Breast epithelium (tissue), 4 donors: ENCODE measurements around the gene ASAH2. TPM values are rescaled to one million over a fixed set of nuclear protein-coding genes. Genes with fewer than 3 reads are reported as not detected.
"Not testable (repeated sequence)": the region's sequence is repeated elsewhere in the genome, so short reads cannot be mapped to it uniquely, and the experiment has no call there.

ENCODE experiments used
- DNase-seq, 2 donors: peaks; one replicate each; pipeline ENCODE4 v3.0.0-alpha.2; 2019; ENCODE audit warnings: low spot score in 2 of 2
- H3K27ac ChIP-seq, 2 donors: fragments of 200-600 bp; sonication (generic) in 1 of 2; one replicate each; pipeline ENCODE4 v1.5.1; 2016 to 2019; ENCODE audit warnings: mild to moderate bottlenecking in 1 of 2
- H3K27me3 ChIP-seq, 2 donors: fragments of 200-600 bp; sonication (generic) in 1 of 2; one replicate each; pipeline versions ENCODE4 v1.5.1 to v1.6.0; 2017 to 2019; ENCODE audit warnings: control low read depth in 1 of 2, mild to moderate bottlenecking in 1 of 2
- H3K36me3 ChIP-seq: fragments of 200-600 bp; one replicate; pipeline ENCODE4 v1.5.1; 2019
- H3K4me1 ChIP-seq, 2 donors: fragments of 200-600 bp; sonication (generic); one replicate each; pipeline ENCODE4 v1.5.1; 2016 to 2019; ENCODE audit warnings: control low read depth in 1 of 2
- H3K4me3 ChIP-seq, 3 donors: fragments of 200-600 bp; sonication (generic); 1 replicate in 2 of 3; 2 replicates in 1 of 3; pipeline ENCODE4 v1.5.1; 2016 to 2019; ENCODE audit warnings: mild to moderate bottlenecking in 3 of 3, moderate library complexity in 2 of 3
- H3K9me3 ChIP-seq, 2 donors: fragments of 200-600 bp; sonication (generic) in 1 of 2; one replicate each; pipeline ENCODE4 v1.5.1; 2016 to 2019; ENCODE audit warnings: control low read depth in 1 of 2
- POLR2A ChIP-seq: fragments of 450-650 bp; IDR thresholded peaks from one replicate; pipeline ENCODE4 v1.6.1; 2016; ENCODE audit warnings: antibody characterized with exemption, mild to moderate bottlenecking, moderate library complexity
- POLR2AphosphoS5 ChIP-seq, 3 donors: sonication (generic); formaldehyde crosslinking; IDR thresholded peaks; one replicate each; pipeline ENCODE4 v1.6.1; 2017; ENCODE audit warnings: antibody characterized with exemption in 3 of 3
- intact Hi-C: fragments of 100-400 bp; cut with DNase I; formaldehyde crosslinking; loops from one replicate; pipeline ENCODE4 v1.15.1; 2023; ENCODE audit warnings: low total_unique reads
- total RNA-seq, 3 donors: library from RNA; depleted of rRNA; stranded (reverse); fragments of >200 nt; gene quantifications; one replicate each; pipeline ENCODE4 v1.1.0, GENCODE V29; 2016
- TF ChIP-seq, protein P1 (sequence below), 3 donors: fragments of 450-650 bp; IDR thresholded peaks; one replicate each; pipeline ENCODE4 v1.5.1; 2016 to 2017; ENCODE audit warnings: antibody characterized with exemption in 3 of 3, mild to moderate bottlenecking in 3 of 3, moderate library complexity in 3 of 3

The ASAH2 gene
- total RNA-seq, 3 donors from 2014 or later = 0.32 to 0.59 (median 0.33) TPM

DNA sequence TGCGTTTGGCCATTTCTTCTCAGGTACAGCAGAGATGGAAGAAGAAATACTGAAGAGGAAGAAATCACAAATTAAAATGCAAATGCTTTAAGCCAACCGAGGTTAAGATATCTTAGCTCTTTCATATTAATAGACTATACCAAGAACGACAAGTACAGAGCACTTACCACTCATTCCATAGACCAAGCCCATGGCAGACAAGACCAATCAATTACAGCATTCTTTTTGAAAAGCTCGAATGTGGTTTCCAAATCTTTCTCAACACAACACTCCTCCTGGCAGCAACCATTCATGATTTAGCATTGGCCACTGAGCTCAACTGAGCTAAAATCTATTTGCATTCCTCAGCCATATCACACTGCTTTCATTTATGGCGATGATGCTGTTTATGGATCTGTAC lies 2.7 kb downstream of the ASAH2 start:
- Histone ChIP-seq H3K4me3 (no peak overlapping the region), H3K4me1 (no peaks in the 10 kb centered on the region), H3K36me3 (no peaks in the 10 kb centered on the region), H3K9me3 (no peaks in the 10 kb centered on the region), H3K27me3 (no peaks in the 10 kb centered on the region), H3K27ac (no peak overlapping the region)
- DNase-seq = no peak
- intact Hi-C loops = no loop called here
- TF ChIP-seq, protein P1, sequence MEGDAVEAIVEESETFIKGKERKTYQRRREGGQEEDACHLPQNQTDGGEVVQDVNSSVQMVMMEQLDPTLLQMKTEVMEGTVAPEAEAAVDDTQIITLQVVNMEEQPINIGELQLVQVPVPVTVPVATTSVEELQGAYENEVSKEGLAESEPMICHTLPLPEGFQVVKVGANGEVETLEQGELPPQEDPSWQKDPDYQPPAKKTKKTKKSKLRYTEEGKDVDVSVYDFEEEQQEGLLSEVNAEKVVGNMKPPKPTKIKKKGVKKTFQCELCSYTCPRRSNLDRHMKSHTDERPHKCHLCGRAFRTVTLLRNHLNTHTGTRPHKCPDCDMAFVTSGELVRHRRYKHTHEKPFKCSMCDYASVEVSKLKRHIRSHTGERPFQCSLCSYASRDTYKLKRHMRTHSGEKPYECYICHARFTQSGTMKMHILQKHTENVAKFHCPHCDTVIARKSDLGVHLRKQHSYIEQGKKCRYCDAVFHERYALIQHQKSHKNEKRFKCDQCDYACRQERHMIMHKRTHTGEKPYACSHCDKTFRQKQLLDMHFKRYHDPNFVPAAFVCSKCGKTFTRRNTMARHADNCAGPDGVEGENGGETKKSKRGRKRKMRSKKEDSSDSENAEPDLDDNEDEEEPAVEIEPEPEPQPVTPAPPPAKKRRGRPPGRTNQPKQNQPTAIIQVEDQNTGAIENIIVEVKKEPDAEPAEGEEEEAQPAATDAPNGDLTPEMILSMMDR (IDR thresholded peaks at IDR 0.05) = no peak
- TF ChIP-seq POLR2AphosphoS5 (IDR thresholded peaks at IDR 0.05) = no peak
- TF ChIP-seq POLR2A = no peak

DNA sequence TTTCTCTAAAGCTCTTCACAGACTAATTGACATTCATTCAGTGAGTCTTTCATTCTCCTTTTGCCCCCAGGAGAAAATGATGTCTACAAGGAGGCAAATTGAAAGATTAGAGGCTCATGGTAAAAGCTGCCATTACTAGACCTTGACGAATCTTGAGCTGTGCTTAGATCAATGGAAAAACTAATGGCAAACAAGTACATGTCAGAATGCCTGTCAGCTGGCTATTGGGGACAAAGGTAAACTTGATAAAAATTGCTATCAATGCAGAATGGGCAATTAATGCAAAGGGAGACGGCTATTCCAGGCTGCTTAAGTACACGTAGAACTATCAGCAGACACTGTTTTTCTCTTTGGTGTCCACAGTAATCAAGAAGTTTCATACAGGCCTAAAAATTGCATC lies 3.3 kb downstream of the ASAH2 start:
- Histone ChIP-seq H3K4me1 (no peaks in the 10 kb centered on the region), H3K27ac (no peak overlapping the region), H3K9me3 (no peaks in the 10 kb centered on the region), H3K4me3 (no peak overlapping the region), H3K36me3 (no peaks in the 10 kb centered on the region), H3K27me3 (no peaks in the 10 kb centered on the region)
- intact Hi-C loops = no loop called here
- DNase-seq = no peak
- no peak for TF ChIP-seq POLR2AphosphoS5 (IDR thresholded peaks at IDR 0.05)

DNA sequence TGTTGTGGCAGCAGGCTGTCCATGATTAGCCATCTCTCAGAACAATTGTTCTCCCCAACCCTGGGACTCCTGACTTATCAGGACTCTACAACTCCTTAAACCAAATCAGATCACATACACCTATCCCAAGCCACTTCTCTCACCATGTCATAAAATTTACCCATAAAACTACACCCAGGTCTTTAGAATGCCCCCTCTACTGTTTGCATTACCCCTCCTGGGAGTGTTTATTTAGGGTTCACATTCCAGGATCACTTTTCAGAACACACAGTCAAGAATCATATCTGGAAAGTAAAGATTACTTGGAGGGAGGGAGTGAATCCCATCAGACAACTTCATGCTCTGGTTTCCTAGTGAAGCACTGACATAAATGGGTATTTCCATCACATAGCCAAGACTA lies 7.1 kb downstream of the ASAH2 start:
- no peak for DNase-seq
- TF ChIP-seq POLR2A (no peak), POLR2AphosphoS5 (IDR thresholded peaks at IDR 0.05) (no peak)
- TF ChIP-seq, protein P1 (IDR thresholded peaks at IDR 0.05) = no peak
- Histone ChIP-seq H3K27me3 (no peaks in the 10 kb centered on the region), H3K4me3 (no peak overlapping the region), H3K36me3 (no peaks in the 10 kb centered on the region), H3K9me3 (no peaks in the 10 kb centered on the region), H3K27ac (no peak overlapping the region), H3K4me1 (no peaks in the 10 kb centered on the region)
- intact Hi-C loops = no loop called here

DNA sequence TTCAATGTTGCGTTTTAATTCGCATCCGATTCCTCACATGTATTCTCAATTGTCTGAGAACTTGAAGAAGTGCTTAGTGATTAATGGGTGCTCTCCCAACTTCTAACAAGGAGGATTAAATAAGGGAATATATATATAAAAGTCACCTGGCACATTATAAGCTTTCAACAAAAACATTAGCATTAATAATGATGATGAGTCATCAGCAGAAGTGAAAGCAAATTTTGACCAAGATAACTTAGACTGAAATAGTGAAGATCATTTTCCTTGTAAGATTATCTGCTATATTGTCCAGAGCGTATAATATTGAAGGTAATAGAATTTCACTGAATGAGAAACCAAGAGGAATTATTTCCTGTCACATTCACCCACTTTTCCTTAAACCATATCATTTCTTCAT lies 8.5 kb downstream of the ASAH2 start:
- no peak overlapping the region for H3K4me3 ChIP-seq
- no peak for TF ChIP-seq POLR2AphosphoS5 (IDR thresholded peaks at IDR 0.05)
- no peak for TF ChIP-seq POLR2A
- TF ChIP-seq, protein P1 (IDR thresholded peaks at IDR 0.05) = no peak
- no peaks in the 10 kb centered on the region for H3K36me3 ChIP-seq
- H3K27ac ChIP-seq = no peak overlapping the region
- no peaks in the 10 kb centered on the region for H3K4me1 ChIP-seq
- H3K27me3 ChIP-seq = no peaks in the 10 kb centered on the region
- intact Hi-C loops = no loop called here
- no peak for DNase-seq
- H3K9me3 ChIP-seq = no peaks in the 10 kb centered on the region

DNA sequence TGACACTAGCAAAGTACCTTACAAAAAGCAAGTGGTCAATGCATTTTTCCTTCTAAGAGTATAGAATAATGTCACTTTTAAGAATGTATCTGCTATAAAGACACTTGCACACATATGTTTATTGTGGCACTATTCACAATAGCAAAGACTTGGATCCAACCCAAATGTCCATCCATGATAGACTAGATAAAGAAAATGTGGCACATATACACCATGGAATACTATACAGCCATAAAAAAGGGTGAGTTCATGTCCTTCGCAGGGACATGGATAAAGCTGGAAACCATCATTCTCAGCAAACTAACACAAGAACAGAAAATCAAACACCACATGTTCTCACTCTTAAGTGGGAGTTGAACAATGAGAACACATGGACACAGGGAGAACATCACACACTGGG lies 9.8 kb downstream of the ASAH2 start:
- DNase-seq, H3K4me1 ChIP-seq, intact Hi-C loops, H3K9me3 ChIP-seq, H3K4me3 ChIP-seq, H3K27me3 ChIP-seq, H3K36me3 ChIP-seq, H3K27ac ChIP-seq: not testable (repeated sequence)

DNA sequence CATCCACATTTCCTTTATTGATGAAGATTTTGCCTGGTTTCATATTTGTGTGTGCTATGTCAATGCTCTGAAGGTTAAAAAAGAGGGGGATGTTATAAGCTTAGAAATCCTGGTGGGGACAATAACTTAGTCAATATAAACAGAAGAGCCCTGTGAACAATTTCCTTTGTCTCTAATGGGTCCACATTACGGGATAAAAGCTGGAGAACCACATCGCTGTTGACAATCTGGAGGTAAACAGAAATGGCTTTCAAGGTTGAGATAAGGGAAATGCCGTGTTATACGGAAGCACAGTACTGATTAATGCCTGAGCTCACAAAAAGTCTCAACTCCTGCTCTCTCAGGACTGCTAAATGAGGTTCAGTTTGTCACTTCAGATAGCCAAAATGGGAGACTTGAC lies 16.8 kb downstream of the ASAH2 start:
- Histone ChIP-seq H3K36me3 (no peaks in the 10 kb centered on the region), H3K27me3 (no peaks in the 10 kb centered on the region), H3K27ac (no peak overlapping the region), H3K4me3 (no peak overlapping the region), H3K9me3 (no peaks in the 10 kb centered on the region), H3K4me1 (no peaks in the 10 kb centered on the region)
- DNase-seq = no peak
- intact Hi-C loops = no loop called here
- TF ChIP-seq POLR2A = no peak
- no peak for TF ChIP-seq POLR2AphosphoS5 (IDR thresholded peaks at IDR 0.05)
- TF ChIP-seq, protein P1 (IDR thresholded peaks at IDR 0.05) = no peak
